Stimulated activated CD4-positive, alpha-beta T cell treated with anti-CD3 and anti-CD28 coated beads, Interleukin-4, amount 100 ng/mL, for 24 hours (primary cell): ENCODE measurements around the gene RMC1.
A peak's percentile ranks its signal among the peaks of the same experiment; 100 is the strongest.
"Not testable (repeated sequence)": the region's sequence is repeated elsewhere in the genome, so short reads cannot be mapped to it uniquely, and the experiment has no call there.

Experiments used
- DNase-seq: peaks from one replicate; pipeline ENCODE4 v3.0.0-alpha.2; 2020

Gene RMC1

GRCh38 chr18:23498877-23499276, 4.4 kb upstream of the RMC1 start:
- DNase-seq, result peak; percentile 79

GRCh38 chr18:23499291-23499781, 4.0 kb upstream of the RMC1 start:
- no peak for DNase-seq

- DNase-seq, result no peak
Measured at GRCh38 chr18:23501626-23502025, 1.7 kb upstream of the RMC1 start.

GRCh38 chr18:23502516-23503037, 734 bp upstream of the RMC1 start:
- DNase-seq, result no peak

- DNase-seq, result peak; percentile 8
Measured at GRCh38 chr18:23503963-23504344, 643 bp downstream of the RMC1 start.

GRCh38 chr18:23504720-23505119, 1.4 kb downstream of the RMC1 start:
- peak; percentile 11 for DNase-seq

GRCh38 chr18:23506393-23506792, 3.1 kb downstream of the RMC1 start:
- DNase-seq, result no peak

GRCh38 chr18:23510923-23511322, 7.6 kb downstream of the RMC1 start:
- DNase-seq, result not testable (repeated sequence)

- not testable (repeated sequence) for DNase-seq
Measured at GRCh38 chr18:23512216-23512615, 8.9 kb downstream of the RMC1 start.

- no peak for DNase-seq
Measured at GRCh38 chr18:23512641-23513040, 9.3 kb downstream of the RMC1 start.

- peak; percentile 79 for DNase-seq
Measured at GRCh38 chr18:23515911-23516546, 12.7 kb downstream of the RMC1 start.

- no peak for DNase-seq
Measured at GRCh38 chr18:23519734-23520133, 16.4 kb downstream of the RMC1 start.

GRCh38 chr18:23521271-23521670, 18.0 kb downstream of the RMC1 start:
- no peak for DNase-seq

- DNase-seq, result no peak
Measured at GRCh38 chr18:23521907-23522306, 18.6 kb downstream of the RMC1 start.

GRCh38 chr18:23523429-23524212, 20.3 kb downstream of the RMC1 start:
- DNase-seq, result no peak

GRCh38 chr18:23524213-23524707, 20.9 kb downstream of the RMC1 start:
- no peak for DNase-seq

- DNase-seq, result no peak
Measured at GRCh38 chr18:23526501-23527063, 23.3 kb downstream of the RMC1 start.

GRCh38 chr18:23528580-23529472, 25.5 kb downstream of the RMC1 start:
- DNase-seq, result no peak

GRCh38 chr18:23529604-23530003, 26.3 kb downstream of the RMC1 start:
- DNase-seq, result no peak

- DNase-seq, result no peak
Measured at GRCh38 chr18:23530195-23530594, 26.9 kb downstream of the RMC1 start.

GRCh38 chr18:23531912-23532311, 28.6 kb downstream of the RMC1 start:
- no peak for DNase-seq

GRCh38 chr18:23532848-23533247, 29.5 kb downstream of the RMC1 start:
- DNase-seq, result no peak

GRCh38 chr18:23534276-23534675, 31.0 kb downstream of the RMC1 start:
- DNase-seq, result no peak
